Measurements from ENCODE around the gene SPPL3. TPM values are rescaled to one million over a fixed set of nuclear protein-coding genes. Genes with fewer than 3 reads are reported as not detected.

Gene SPPL3
- total RNA-seq, 1 experiment from 2014 or later = 51.1 TPM

DNA sequence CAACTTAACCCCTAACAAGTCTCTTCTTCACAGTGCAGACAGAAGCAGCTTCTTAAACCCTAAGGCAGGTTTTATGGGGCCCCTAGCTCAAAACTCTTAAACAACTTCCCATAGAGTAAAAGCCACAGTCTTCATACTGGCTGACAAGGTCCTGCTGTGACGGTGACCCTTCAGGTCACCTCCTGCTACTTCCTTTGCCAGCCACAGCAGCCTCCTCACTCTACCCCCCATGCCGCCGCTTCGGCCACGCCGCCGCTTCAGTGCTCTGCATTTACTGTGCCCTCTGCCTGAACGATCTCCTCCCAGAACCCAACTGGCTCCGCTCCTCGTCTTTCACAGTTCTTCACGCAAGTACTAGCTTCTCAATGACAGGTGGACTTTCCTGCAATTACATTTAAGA lies 133.1 kb downstream of the SPPL3 start:
- POLR2A ChIA-PET = no interaction called here
- in situ Hi-C loops (cut with HindIII; ENCODE audit: low pct_unique_long_range_greater_than_20kb, low sequenced_read_pairs) (no loop called here), intact Hi-C loops (cut with micrococcal nuclease; ENCODE audit: unreplicated experiment) (no loop called here)
- H3K27me3 ChIP-seq (ENCODE audit: control insufficient read depth, insufficient read depth, low read length) = no peaks in the 10 kb centered on the region
- DNase-seq (ENCODE audit: low read depth, low spot score) (no peak), ATAC-seq (no peak)
- no TSS peak for BruUV-seq (replicated peaks)
- H3K27ac ChIP-seq (ENCODE audit: low read length) = no peak overlapping the region
- no peaks in the 10 kb centered on the region for H3K9me3 ChIP-seq (ENCODE audit: control insufficient read depth, insufficient read depth, low read depth, low read length)
- no peaks in the 10 kb centered on the region for H3K4me1 ChIP-seq (ENCODE audit: control insufficient read depth, insufficient read depth, low read length)
- TF ChIP-seq, protein P1, sequence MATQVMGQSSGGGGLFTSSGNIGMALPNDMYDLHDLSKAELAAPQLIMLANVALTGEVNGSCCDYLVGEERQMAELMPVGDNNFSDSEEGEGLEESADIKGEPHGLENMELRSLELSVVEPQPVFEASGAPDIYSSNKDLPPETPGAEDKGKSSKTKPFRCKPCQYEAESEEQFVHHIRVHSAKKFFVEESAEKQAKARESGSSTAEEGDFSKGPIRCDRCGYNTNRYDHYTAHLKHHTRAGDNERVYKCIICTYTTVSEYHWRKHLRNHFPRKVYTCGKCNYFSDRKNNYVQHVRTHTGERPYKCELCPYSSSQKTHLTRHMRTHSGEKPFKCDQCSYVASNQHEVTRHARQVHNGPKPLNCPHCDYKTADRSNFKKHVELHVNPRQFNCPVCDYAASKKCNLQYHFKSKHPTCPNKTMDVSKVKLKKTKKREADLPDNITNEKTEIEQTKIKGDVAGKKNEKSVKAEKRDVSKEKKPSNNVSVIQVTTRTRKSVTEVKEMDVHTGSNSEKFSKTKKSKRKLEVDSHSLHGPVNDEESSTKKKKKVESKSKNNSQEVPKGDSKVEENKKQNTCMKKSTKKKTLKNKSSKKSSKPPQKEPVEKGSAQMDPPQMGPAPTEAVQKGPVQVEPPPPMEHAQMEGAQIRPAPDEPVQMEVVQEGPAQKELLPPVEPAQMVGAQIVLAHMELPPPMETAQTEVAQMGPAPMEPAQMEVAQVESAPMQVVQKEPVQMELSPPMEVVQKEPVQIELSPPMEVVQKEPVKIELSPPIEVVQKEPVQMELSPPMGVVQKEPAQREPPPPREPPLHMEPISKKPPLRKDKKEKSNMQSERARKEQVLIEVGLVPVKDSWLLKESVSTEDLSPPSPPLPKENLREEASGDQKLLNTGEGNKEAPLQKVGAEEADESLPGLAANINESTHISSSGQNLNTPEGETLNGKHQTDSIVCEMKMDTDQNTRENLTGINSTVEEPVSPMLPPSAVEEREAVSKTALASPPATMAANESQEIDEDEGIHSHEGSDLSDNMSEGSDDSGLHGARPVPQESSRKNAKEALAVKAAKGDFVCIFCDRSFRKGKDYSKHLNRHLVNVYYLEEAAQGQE (IDR thresholded peaks at IDR 0.05; ENCODE audit: insufficient read depth in 1 of 2, low read depth in 2 of 2, low read length in 1 of 2) = no peak
- TF ChIP-seq CTCF (IDR thresholded peaks at IDR 0.05) (no peak), POLR2AphosphoS5 (IDR thresholded peaks at IDR 0.05; ENCODE audit: low read depth, low read length) (no peak), TCF7L2 (IDR thresholded peaks at IDR 0.05; ENCODE audit: low read depth, low read length) (no peak), SIN3A (IDR thresholded peaks at IDR 0.05; ENCODE audit: borderline replicate concordance, insufficient read depth, low read depth, low read length) (no peak)
- H3K36me3 ChIP-seq (ENCODE audit: control insufficient read depth, insufficient read depth, low read length) = peaks cover 3% of the 10 kb centered on the region; the same call in 1 of the 2 replicates
- CTCF ChIA-PET = no interaction called here
- no peak overlapping the region for H3K4me3 ChIP-seq (ENCODE audit: low read depth in 2 of 2, low read length in 2 of 2)

GRCh38 chr12:120767071-120768024 lies 136.8 kb downstream of the SPPL3 start:
- in situ Hi-C loops (cut with HindIII; ENCODE audit: low pct_unique_long_range_greater_than_20kb, low sequenced_read_pairs) (no loop called here), intact Hi-C loops (cut with micrococcal nuclease; ENCODE audit: unreplicated experiment) (no loop called here)
- no peaks in the 10 kb centered on the region for H3K9me3 ChIP-seq (ENCODE audit: control insufficient read depth, insufficient read depth, low read depth, low read length)
- no peaks in the 10 kb centered on the region for H3K4me1 ChIP-seq (ENCODE audit: control insufficient read depth, insufficient read depth, low read length)
- no peaks in the 10 kb centered on the region for H3K27me3 ChIP-seq (ENCODE audit: control insufficient read depth, insufficient read depth, low read length)
- DNase-seq (ENCODE audit: low read depth, low spot score) (no peak), ATAC-seq (no peak)
- ChIA-PET CTCF (interaction anchor here (0.6 kb wide), 1 partner anchor 109 kb away, joined by 5 read pairs; no protein-coding TSS in a partner anchor), POLR2A (no interaction called here)
- peaks cover 3% of the 10 kb centered on the region; the same call in 1 of the 2 replicates for H3K36me3 ChIP-seq (ENCODE audit: control insufficient read depth, insufficient read depth, low read length)
- no TSS peak for BruUV-seq (replicated peaks)
- H3K4me3 ChIP-seq (ENCODE audit: low read depth in 2 of 2, low read length in 2 of 2) = no peak overlapping the region
- H3K27ac ChIP-seq (ENCODE audit: low read length) = no peak overlapping the region
- no peak for TF ChIP-seq CTCF (IDR thresholded peaks at IDR 0.05)
- TF ChIP-seq TCF7L2 (IDR thresholded peaks at IDR 0.05; ENCODE audit: low read depth, low read length) = no peak
- TF ChIP-seq POLR2AphosphoS5 (IDR thresholded peaks at IDR 0.05; ENCODE audit: low read depth, low read length) = no peak
- TF ChIP-seq SIN3A (IDR thresholded peaks at IDR 0.05; ENCODE audit: borderline replicate concordance, insufficient read depth, low read depth, low read length) = no peak
- TF ChIP-seq, protein P1 (IDR thresholded peaks at IDR 0.05; ENCODE audit: insufficient read depth in 1 of 2, low read depth in 2 of 2, low read length in 1 of 2) = no peak
